Measurements from ENCODE around the gene SNAPC3. TPM values are rescaled to one million over a fixed set of nuclear protein-coding genes. Genes with fewer than 3 reads are reported as not detected.

SNAPC3 gene
- total and polyA plus RNA-seq, 2 of the 4 experiments (the other 2 are of a cell fraction), result 22.0 to 31.0 TPM

DNA sequence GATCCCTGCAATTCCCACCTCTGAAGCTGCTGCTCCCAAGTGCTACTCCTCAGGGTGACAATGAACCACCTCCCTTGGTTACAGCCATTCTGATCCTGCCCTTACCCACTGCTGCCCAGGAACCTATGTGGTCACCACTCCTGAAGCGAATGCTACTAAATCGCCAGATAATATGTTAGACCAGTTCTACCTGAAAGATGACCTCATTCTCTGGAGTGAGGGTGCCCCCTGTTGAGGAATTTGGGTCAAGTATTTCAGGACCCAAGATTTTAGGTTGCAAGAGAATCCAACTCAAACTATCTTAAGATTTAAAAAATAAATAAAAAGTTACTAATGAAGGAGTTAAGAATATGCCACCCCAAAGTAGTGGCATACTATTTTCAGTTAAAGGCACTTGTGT lies 5.8 kb upstream of the SNAPC3 start:
- H4K20me1 ChIP-seq (ENCODE audit: insufficient read depth, low read length), result no peaks in the 10 kb centered on the region
- TF ChIP-seq, protein P1, sequence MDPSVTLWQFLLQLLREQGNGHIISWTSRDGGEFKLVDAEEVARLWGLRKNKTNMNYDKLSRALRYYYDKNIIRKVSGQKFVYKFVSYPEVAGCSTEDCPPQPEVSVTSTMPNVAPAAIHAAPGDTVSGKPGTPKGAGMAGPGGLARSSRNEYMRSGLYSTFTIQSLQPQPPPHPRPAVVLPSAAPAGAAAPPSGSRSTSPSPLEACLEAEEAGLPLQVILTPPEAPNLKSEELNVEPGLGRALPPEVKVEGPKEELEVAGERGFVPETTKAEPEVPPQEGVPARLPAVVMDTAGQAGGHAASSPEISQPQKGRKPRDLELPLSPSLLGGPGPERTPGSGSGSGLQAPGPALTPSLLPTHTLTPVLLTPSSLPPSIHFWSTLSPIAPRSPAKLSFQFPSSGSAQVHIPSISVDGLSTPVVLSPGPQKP (IDR thresholded peaks at IDR 0.05; ENCODE audit: borderline replicate concordance, low read depth, low read length), result no peak
- TF ChIP-seq MXI1 (IDR thresholded peaks at IDR 0.05; ENCODE audit: borderline replicate concordance, low read depth, low read length) (no peak), CHD1 (IDR thresholded peaks at IDR 0.05; ENCODE audit: low read depth, low read length) (no peak), RFX5 (IDR thresholded peaks at IDR 0.05; ENCODE audit: low read depth, low read length) (no peak), FOS (IDR thresholded peaks at IDR 0.05; ENCODE audit: low read depth, low read length) (no peak), RAD21 (IDR thresholded peaks at IDR 0.05; ENCODE audit: low read length) (peak; percentile 79), POLR2A (IDR thresholded peaks at IDR 0.05; ENCODE audit: low read depth, low read length) (no peak), SMC3 (IDR thresholded peaks at IDR 0.05; ENCODE audit: low read depth, low read length) (peak; percentile 74), MAZ (IDR thresholded peaks at IDR 0.05; ENCODE audit: borderline replicate concordance, low read depth, low read length) (no peak), BHLHE40 (IDR thresholded peaks at IDR 0.05; ENCODE audit: low read depth, low read length) (no peak)
- TF ChIP-seq, protein P2, sequence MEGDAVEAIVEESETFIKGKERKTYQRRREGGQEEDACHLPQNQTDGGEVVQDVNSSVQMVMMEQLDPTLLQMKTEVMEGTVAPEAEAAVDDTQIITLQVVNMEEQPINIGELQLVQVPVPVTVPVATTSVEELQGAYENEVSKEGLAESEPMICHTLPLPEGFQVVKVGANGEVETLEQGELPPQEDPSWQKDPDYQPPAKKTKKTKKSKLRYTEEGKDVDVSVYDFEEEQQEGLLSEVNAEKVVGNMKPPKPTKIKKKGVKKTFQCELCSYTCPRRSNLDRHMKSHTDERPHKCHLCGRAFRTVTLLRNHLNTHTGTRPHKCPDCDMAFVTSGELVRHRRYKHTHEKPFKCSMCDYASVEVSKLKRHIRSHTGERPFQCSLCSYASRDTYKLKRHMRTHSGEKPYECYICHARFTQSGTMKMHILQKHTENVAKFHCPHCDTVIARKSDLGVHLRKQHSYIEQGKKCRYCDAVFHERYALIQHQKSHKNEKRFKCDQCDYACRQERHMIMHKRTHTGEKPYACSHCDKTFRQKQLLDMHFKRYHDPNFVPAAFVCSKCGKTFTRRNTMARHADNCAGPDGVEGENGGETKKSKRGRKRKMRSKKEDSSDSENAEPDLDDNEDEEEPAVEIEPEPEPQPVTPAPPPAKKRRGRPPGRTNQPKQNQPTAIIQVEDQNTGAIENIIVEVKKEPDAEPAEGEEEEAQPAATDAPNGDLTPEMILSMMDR (conservative IDR thresholded peaks at IDR 0.05; ENCODE audit: low read depth, low read length), result peak; percentile 77
- in situ Hi-C loops (cut with MboI; ENCODE audit: low sequenced_read_pairs) (loop anchor here (10.0 kb wide), 2 partner anchors 112 to 202 kb away; partner anchors contain the start of gene TTC39B), intact Hi-C loops (cut with micrococcal nuclease) (loop anchor here (1.0 kb wide), 2 partner anchors 139 to 206 kb away; no protein-coding TSS in a partner anchor), dilution Hi-C loops (cut with HindIII; ENCODE audit: low sequenced_read_pairs, unreplicated experiment) (no loop called here)
- H4K5ac ChIP-seq (ENCODE audit: low read depth, low read length), result no peak overlapping the region
- no peak overlapping the region for H3K27ac ChIP-seq (ENCODE audit: insufficient read depth, low read length)
- no peak overlapping the region for H3K4me2 ChIP-seq (ENCODE audit: low read depth, low read length)
- H2AK9ac ChIP-seq (replicated peaks; ENCODE audit: low read depth, low read length, poor library complexity), result no peak overlapping the region
- H3K4ac ChIP-seq (ENCODE audit: low read depth, low read length), result peak overlapping the region; percentile 59
- no TSS peak for BruUV-seq (replicated peaks)
- no peak overlapping the region for H4K91ac ChIP-seq (ENCODE audit: insufficient read depth, low read depth, low read length)
- no peaks in the 10 kb centered on the region for H3K9me3 ChIP-seq (ENCODE audit: control insufficient read depth, insufficient read depth, low read length)
- no peak overlapping the region for H3K23ac ChIP-seq (ENCODE audit: low read depth, low read length)
- H3K14ac ChIP-seq (replicated peaks; ENCODE audit: low read depth, low read length), result no peak overlapping the region
- no peak overlapping the region for H3K9ac ChIP-seq (ENCODE audit: low read depth, low read length)
- H2AFZ ChIP-seq (replicated peaks; ENCODE audit: low read length, poor library complexity), result no peak overlapping the region
- peak; percentile 65 for DNase-seq
- H3K56ac ChIP-seq (ENCODE audit: extremely low read depth, insufficient read depth, low read length), result no peak overlapping the region
- no peak overlapping the region for H4K8ac ChIP-seq (ENCODE audit: low read depth in 2 of 2, low read length in 2 of 2)
- peaks cover 5% of the 10 kb centered on the region; the same call in 1 of the 2 replicates for H3K9me1 ChIP-seq (ENCODE audit: insufficient read depth, low read length)
- H3K79me1 ChIP-seq (ENCODE audit: low read depth in 1 of 2, low read length in 2 of 2), result peaks cover 0 to 2% of the 10 kb centered on the region in 2 experiments; a peak in 1 of 4 replicates
- no peak overlapping the region for H3K18ac ChIP-seq (ENCODE audit: low read depth, low read length)
- WGBS, 2 experiments (ENCODE audit: extremely low coverage in 2 of 2, insufficient read length in 1 of 2), result no CpG with 5 or more reads among the region's 2 CpGs
- ChIA-PET CTCF (interaction anchor here (0.6 to 2.1 kb wide), 4 partner anchors 63 to 254 kb away, joined by 3 to 7 read pairs (median 6); no protein-coding TSS in a partner anchor), POLR2A (ENCODE audit: unreplicated experiment) (no interaction called here)
- peak; percentile 91 for ATAC-seq (ENCODE audit: low read depth)
- H2AK5ac ChIP-seq (ENCODE audit: low read depth, low read length), result 0 out of 2 replicates have a peak overlapping the region, but pooled peaks have one; percentile 15
- no peaks in the 10 kb centered on the region for H3K27me3 ChIP-seq (ENCODE audit: control insufficient read depth, insufficient read depth, low read length)
- 0 out of 2 replicates have a peak overlapping the region, but pooled peaks have one; percentile 3 for H2BK120ac ChIP-seq (ENCODE audit: low read depth, low read length)
- no peaks in the 10 kb centered on the region for H3K36me3 ChIP-seq (ENCODE audit: control insufficient read depth, insufficient read depth, low read length)
- H2BK15ac ChIP-seq (ENCODE audit: low read depth, low read length), result no peak overlapping the region
- no peaks in the 10 kb centered on the region for H3K4me1 ChIP-seq (ENCODE audit: control insufficient read depth, insufficient read depth, low read length)
- H2BK5ac ChIP-seq (ENCODE audit: low read depth, low read length, poor library complexity, severe bottlenecking), result no peak overlapping the region
- H2BK20ac ChIP-seq (ENCODE audit: low read depth, low read length), result no peak overlapping the region
- H3K4me3 ChIP-seq (ENCODE audit: insufficient read depth, low read depth, low read length), result no peak overlapping the region

All from IMR-90 (cell line).